ENCODE data around the gene COA1.
"Not testable (repeated sequence)": the region's sequence is repeated elsewhere in the genome, so short reads cannot be mapped to it uniquely, and the experiment has no call there.

The COA1 gene

DNA sequence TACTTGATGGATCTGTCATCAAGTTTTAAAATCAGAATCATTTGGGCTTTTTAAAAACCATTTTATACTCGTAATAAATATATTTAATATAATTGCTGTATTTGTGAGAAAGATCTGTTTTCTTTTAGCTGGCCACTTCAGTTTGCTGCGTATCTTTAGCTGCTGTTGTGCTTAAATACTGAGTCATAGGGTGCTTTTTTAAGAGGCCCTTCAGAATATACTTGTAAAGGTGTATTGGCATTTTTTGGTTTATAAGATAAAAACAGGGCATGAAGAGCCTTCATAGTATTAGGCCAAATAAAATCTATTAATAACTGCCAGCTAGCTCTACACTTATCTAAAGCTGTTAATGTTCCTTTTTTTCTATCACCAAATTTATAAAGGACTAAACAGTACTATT is 102.6 kb downstream of the COA1 start:
- no peak for DNase-seq (ENCODE audit: low read depth)

DNA sequence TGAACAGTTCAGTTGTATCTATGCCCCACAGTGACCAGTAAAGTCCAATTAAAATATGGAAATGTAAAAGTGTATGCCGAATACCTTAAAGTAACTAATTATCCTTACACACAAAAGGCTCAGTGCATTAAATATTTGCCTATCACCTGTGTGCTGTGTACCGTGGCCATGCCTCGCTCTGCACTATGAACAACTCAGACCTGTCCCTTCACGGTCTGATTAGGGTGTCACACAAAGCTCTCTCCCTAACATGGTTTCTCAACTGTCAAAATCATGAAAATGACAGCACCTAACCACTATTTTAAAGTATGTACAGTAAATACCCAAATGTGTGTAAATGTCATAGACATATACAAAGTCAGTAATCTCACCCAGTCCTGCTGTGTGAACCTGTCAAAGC is 103.3 kb downstream of the COA1 start:
- DNase-seq (ENCODE audit: low read depth), result no peak

DNA sequence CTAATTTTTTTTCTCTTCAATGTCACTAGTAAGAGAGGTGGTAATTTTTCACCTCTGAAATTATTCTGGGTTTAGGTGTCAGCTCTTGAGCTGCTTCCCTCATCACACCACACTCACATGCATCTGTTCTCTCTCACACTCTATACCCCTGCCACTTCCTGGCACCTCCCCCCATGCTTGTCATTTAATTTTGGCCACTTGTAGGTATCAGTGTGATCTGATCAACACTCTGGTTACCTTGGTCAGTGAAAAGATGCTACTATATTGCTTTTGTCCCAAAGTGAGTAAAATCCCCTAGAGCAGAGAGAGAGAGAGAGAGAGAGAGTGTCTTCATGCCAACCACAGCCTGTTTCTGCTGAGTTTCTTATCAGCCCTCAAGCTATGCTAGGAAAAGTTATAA is 103.9 kb downstream of the COA1 start:
- no peak for DNase-seq (ENCODE audit: low read depth)

DNA sequence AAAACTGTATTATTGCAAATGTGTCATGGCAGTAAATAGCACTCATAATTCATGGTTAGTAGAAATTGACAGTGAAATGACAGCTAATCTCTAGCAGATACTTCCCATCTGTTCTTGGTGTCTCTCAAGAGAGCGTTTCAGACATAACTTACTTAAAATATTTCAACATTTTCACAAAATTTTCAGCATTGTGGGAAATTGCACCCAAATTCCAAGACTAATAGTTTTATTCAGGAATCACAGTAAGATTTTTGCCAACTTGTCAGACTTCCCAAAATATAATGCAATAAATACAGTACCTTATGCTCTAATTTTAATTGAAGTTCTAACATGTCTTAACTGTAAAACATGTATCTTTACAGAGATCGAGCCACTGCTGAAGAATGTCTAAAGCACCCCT is 105.2 kb downstream of the COA1 start:
- DNase-seq (ENCODE audit: low read depth), result no peak

- DNase-seq (ENCODE audit: low read depth), result no peak
Observed at GRCh38 chr7:43621729-43622448, 107.4 kb downstream of the COA1 start.

DNA sequence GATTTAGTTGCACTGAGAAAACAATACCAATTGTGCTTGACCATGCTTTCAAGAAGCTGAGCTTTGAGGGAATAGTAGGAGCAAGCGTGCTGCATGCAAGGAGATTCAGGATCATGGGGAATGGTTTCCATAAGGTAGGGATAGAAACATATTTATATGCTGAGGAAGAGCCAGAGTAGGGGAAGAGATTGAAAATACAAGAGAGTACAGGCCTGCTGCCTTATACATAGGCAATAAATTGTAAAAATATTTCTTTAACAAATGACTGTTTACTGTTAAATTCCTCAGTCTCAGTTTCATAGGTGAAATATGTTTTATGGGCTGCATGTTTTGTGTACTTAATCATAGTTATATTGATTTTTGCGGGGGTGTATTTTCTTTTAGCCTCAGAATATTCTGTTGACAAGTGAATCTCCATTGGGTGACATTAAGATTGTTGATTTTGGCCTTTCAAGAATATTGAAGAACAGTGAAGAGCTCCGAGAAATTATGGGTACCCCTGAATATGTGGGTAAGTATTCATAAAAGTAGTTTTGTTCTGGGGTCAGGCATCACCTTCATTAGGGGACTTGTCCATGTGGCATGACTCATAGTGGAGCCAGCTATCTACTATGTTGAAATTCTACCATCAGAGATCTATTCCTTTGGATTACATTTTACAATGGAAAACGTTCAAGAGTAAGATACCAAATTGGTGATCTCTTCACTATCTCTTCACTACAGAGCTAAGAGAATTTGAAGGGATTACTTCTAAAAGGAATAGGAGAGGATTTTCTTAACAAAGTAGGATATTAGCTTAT is 109.9 kb downstream of the COA1 start:
- no peak for DNase-seq (ENCODE audit: low read depth)

DNA sequence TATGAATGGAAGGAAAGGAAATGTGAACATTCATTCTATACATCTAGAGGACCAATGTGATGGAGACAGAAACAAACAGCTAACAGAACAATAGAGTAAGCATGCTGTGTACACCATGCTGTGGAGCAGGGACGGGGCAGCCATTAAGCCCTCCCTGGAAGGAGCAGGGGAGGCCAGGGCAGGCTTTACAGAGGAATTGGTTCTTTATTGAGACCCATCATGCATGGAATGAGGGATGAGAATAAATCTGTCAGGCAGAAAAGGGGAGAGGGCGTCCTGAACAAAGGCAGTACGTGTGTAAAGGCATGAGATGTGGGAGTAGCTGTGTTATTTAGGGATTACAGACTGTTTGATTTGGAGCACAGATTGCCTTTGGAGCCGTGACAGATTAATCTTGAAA is 111.2 kb downstream of the COA1 start:
- DNase-seq (ENCODE audit: low read depth), result no peak

DNA sequence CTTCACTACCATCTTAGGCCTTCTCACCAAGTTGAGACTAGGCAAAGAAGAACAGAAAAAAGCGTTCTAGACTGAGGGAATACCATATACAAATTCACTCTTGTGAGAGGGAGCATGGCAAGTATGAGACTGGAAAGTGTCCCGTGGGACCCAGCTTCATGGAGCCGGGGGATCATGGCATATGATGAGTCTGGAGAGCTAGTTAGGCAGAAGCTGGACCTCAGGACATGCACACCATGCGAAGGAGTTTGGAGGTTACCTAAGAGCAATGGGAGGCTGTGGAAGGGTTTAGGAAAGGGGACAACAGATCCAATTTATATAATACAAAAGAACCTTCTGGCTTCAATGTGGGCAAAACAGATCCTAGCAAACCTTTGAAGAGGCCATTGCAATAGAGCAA is 112.3 kb downstream of the COA1 start:
- no peak for DNase-seq (ENCODE audit: low read depth)

DNA sequence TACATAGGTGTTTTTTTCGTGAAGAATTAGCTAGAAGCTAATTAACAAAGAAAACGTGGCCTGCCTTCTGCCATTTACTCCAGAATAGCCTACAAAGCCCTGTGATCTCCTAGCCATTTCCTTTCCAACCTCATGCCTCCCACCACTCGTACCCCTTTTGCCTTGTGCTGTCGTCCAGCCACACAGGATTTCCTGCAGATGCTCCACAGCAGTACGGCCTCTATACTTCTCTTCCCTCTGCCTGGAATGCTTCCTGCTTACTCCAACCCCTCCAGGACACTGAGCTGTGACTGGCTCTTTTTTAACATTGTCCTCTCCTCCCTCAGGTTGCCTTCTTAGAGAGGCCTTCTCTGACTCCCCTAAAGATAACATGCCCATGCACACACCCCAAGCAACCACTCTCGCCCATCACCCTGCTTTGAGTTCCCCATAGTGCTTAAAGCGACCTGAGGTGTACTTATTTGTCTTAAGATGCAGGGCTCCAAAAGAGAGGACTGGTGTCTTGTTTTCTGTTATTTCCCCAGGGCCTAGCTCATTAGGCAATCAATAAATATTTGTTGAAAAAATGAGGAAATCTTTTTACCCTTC is 113.7 kb downstream of the COA1 start:
- DNase-seq (ENCODE audit: low read depth), result no peak

- no peak for DNase-seq (ENCODE audit: low read depth)
Observed at GRCh38 chr7:43612599-43613589, 116.4 kb downstream of the COA1 start.

- DNase-seq (ENCODE audit: low read depth), result no peak
Observed at GRCh38 chr7:43612128-43612527, 117.2 kb downstream of the COA1 start.

GRCh38 chr7:43609097-43609496 is 120.2 kb downstream of the COA1 start:
- DNase-seq (ENCODE audit: low read depth), result no peak

DNA sequence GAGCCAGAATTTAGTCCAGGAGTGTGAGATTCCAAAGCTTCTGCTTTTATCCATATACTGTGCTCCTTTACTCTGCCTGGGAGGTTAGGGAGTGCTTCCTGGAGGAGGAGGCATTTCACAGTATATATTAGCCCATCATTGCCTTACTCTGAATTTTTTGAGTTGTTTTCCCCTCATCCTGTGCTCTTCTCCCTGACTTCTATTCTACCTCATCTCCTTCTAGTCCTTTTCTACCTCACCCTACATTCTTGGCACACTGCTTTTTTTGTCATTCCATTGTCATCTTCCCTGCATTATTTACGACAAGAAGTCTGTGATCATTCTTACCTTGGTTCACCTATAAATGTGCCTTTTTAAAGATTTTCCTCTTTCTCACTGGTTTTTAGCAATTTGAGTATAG is 125.1 kb downstream of the COA1 start:
- no peak for DNase-seq (ENCODE audit: low read depth)

- no peak for DNase-seq (ENCODE audit: low read depth)
Observed at GRCh38 chr7:43602256-43602655, 127.1 kb downstream of the COA1 start.

GRCh38 chr7:43600056-43600455 is 129.3 kb downstream of the COA1 start:
- no peak for DNase-seq (ENCODE audit: low read depth)

- DNase-seq (ENCODE audit: low read depth), result not testable (repeated sequence)
Observed at GRCh38 chr7:43596426-43596825, 132.9 kb downstream of the COA1 start.

GRCh38 chr7:43594020-43594419 is 135.3 kb downstream of the COA1 start:
- no peak for DNase-seq (ENCODE audit: low read depth)

GRCh38 chr7:43593010-43593409 is 136.3 kb downstream of the COA1 start:
- no peak for DNase-seq (ENCODE audit: low read depth)

- no peak for DNase-seq (ENCODE audit: low read depth)
Observed at GRCh38 chr7:43592326-43592725, 137.0 kb downstream of the COA1 start.

GRCh38 chr7:43591558-43592180 is 137.7 kb downstream of the COA1 start:
- no peak for DNase-seq (ENCODE audit: low read depth)

DNA sequence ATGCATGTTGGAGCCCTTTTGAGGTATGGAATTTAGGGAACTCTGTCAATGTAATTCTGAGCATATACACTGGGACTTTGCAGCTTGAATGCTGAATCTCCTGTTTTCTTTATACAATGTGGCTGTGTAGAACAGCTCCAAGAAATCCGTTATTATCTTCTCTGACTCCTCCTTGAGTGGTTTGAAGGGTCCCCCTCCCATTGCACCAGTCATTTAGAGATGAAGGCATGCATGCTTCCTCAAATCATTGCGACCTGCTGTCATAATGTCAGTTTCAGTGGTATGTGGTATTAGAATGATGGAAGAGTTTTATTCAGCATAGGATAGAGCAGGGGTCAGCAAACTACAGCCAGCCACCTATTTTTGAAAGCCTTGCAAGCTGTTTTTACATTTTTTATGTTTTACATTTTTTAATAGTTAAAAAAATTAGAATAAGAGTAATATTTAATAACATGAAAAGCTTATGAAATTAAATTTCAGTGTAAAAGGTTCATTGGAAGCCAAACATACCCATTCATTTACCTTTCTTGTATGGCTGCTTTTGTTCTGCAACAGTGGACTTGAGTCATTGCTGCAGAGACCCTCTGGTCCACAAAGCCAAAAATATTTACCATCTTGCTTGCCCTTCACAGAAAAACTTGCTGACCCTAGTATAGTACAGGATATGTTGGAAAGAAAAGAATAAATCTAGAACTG is 138.3 kb downstream of the COA1 start:
- no peak for DNase-seq (ENCODE audit: low read depth)

All from HS-27A (cell line).